Body of pancreas (tissue), 4 donors: ENCODE data around the gene NUFIP1. TPM values are rescaled to one million over a fixed set of nuclear protein-coding genes. Genes with fewer than 3 reads are reported as not detected.

Experiments used
- ATAC-seq: fragments of 150-250 bp; one replicate; pipeline ENCODE4 v1.9.1; 2016
- DNase-seq, 4 donors: peaks; one replicate each; pipeline ENCODE4 v3.0.0-alpha.2; 2019
- H3K27ac ChIP-seq, 4 donors: fragments of 200-600 bp; sonication (generic); 1 replicate in 3 of 4; 2 replicates in 1 of 4; pipeline versions ENCODE4 v1.5.1 to v1.6.1; 2016 to 2019; ENCODE audit warnings: mild to moderate bottlenecking in 1 of 4, mixed read lengths in 1 of 4, moderate library complexity in 1 of 4
- H3K27me3 ChIP-seq, 2 donors: fragments of 200-600 bp; sonication (generic); one replicate each; pipeline ENCODE4 v1.6.0; 2016; ENCODE audit warnings: mild to moderate bottlenecking in 1 of 2
- H3K36me3 ChIP-seq, 2 donors: fragments of 200-600 bp; sonication (generic); replicated peaks in 1 of 2; 2 replicates each; pipeline ENCODE4 v1.5.1; 2016; ENCODE audit warnings: low read depth in 2 of 2; ENCODE audit not compliant: insufficient read depth in 1 of 2
- H3K4me1 ChIP-seq: fragments of 200-600 bp; sonication (generic); one replicate; pipeline ENCODE4 v1.6.0; 2016
- H3K4me3 ChIP-seq, 2 donors: fragments of 200-600 bp; sonication (generic); 1 replicate in 1 of 2; 2 replicates in 1 of 2; pipeline ENCODE4 v1.5.1; 2016 to 2019
- H3K9me3 ChIP-seq, 3 donors: fragments of 200-600 bp; sonication (generic); 1 replicate in 2 of 3; 2 replicates in 1 of 3; pipeline ENCODE4 v1.5.1; 2016
- POLR2A ChIP-seq, 3 donors: fragments of 450-650 bp; IDR thresholded peaks; one replicate each; pipeline ENCODE4 v1.6.1; 2016; ENCODE audit warnings: antibody characterized with exemption in 3 of 3, mild to moderate bottlenecking in 2 of 3
- WGBS, 2 donors: methylation state at CpG; one replicate each; pipeline ENCODE4 v1.1.5; 2017; 5-methylcytosine and 5-hydroxymethylcytosine counted together
- intact Hi-C: fragments of 100-400 bp; cut with DNase I; formaldehyde crosslinking; loops from one replicate; pipeline ENCODE4 v1.15.1; 2023
- total RNA-seq, 2 donors: library from RNA; depleted of rRNA; stranded (reverse); fragments of >200 nt; gene quantifications; one replicate each; pipeline ENCODE4 v1.1.0, GENCODE V29; 2016
- TF ChIP-seq, protein P1 (sequence below), 7 experiments: fragments of 450-650 bp in 4 of 7; fragments of 200-600 bp in 3 of 7; sonication (generic) in 3 of 7; IDR thresholded peaks; one replicate each; pipeline ENCODE4 v1.5.1; 2016 to 2019; ENCODE audit warnings: antibody characterized with exemption in 7 of 7

The NUFIP1 gene
- total RNA-seq, 2 donors from 2014 or later: 1.3 to 1.6 TPM

DNA sequence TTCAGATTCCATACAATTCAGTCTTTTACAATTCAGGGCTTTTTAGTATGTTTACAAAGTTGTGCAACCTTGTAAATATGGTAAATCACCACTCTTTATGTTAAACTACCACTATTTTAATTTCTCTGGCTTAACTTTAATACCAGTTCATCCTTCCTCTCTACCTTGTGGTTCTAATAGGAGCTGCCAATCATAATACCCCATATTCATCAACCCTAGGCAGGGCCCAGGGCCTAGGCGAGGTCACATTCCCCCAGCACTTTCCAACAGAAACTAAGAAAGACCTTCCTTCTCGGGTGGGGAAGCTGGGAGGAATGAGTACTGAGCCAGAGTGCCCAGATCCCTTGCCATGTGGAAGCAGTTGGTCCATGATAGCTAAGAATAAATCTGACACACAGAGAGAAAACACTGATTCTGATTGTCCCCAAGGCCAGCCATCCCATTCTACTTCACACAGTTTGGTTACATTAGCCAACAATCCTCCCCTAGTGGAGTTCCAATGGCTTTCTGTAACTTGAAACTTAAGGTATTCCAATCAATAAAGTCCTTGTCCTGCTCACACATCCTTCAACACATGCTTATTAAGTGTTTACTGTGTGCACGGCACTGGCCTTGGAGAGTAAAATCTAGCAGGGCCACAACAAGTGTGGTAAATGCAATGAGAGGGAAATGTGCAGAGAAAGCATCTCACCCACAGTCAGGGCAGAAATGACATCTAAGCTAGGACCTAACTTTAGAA lies 76.8 kb downstream of the NUFIP1 start:
- no peaks in the 10 kb centered on the region for H3K36me3 ChIP-seq
- intact Hi-C loops: no loop called here
- H3K27me3 ChIP-seq: no peaks in the 10 kb centered on the region
- H3K4me1 ChIP-seq: peaks cover 8% of the 10 kb centered on the region
- no peak for TF ChIP-seq POLR2A (IDR thresholded peaks at IDR 0.05)
- TF ChIP-seq, protein P1, sequence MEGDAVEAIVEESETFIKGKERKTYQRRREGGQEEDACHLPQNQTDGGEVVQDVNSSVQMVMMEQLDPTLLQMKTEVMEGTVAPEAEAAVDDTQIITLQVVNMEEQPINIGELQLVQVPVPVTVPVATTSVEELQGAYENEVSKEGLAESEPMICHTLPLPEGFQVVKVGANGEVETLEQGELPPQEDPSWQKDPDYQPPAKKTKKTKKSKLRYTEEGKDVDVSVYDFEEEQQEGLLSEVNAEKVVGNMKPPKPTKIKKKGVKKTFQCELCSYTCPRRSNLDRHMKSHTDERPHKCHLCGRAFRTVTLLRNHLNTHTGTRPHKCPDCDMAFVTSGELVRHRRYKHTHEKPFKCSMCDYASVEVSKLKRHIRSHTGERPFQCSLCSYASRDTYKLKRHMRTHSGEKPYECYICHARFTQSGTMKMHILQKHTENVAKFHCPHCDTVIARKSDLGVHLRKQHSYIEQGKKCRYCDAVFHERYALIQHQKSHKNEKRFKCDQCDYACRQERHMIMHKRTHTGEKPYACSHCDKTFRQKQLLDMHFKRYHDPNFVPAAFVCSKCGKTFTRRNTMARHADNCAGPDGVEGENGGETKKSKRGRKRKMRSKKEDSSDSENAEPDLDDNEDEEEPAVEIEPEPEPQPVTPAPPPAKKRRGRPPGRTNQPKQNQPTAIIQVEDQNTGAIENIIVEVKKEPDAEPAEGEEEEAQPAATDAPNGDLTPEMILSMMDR (IDR thresholded peaks at IDR 0.05): no peak
- no peak overlapping the region for H3K4me3 ChIP-seq
- no peak overlapping the region for H3K27ac ChIP-seq
- WGBS, 2 donors: 83 to 90% methylated on average over 3 of the region's 3 CpGs
- DNase-seq (no peak), ATAC-seq (no peak)
- H3K9me3 ChIP-seq: no peaks in the 10 kb centered on the region

GRCh38 chr13:44908712-44909111 lies 80.6 kb downstream of the NUFIP1 start:
- H3K9me3 ChIP-seq: no peaks in the 10 kb centered on the region
- peaks cover 35% of the 10 kb centered on the region for H3K4me1 ChIP-seq
- H3K27ac ChIP-seq: peak overlapping the region in 1 of 4 donors; percentile 3
- H3K36me3 ChIP-seq: no peaks in the 10 kb centered on the region
- DNase-seq: no peak
- ATAC-seq: no peak
- 70 to 80% methylated on average over 5 of the region's 5 CpGs for WGBS, 2 donors
- intact Hi-C loops: no loop called here
- TF ChIP-seq POLR2A (IDR thresholded peaks at IDR 0.05): no peak
- TF ChIP-seq, protein P1 (IDR thresholded peaks at IDR 0.05): no peak
- no peak overlapping the region for H3K4me3 ChIP-seq
- H3K27me3 ChIP-seq: no peaks in the 10 kb centered on the region

DNA sequence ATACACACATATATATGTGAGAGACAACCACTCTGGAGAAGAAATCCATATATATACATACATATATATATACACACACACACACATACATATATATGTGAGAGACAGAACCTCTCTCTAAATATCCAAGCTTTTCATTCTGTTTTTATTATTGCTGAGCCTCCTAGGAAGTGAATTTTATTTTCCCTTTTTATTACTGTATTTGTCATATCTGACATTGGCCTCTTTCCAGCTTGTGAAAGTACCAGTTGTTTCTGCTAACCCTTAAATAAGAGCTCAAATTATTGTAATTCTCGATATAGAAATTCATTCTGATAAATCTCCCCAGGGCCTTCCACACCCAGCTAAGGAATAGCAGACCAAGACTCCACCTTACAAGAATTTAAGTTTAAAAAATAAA lies 81.0 kb downstream of the NUFIP1 start:
- no peaks in the 10 kb centered on the region for H3K9me3 ChIP-seq
- H3K27ac ChIP-seq: peak overlapping the region in 1 of 4 donors; percentile 3
- 30 to 37% methylated on average over 1 of the region's 1 CpG for WGBS, 2 donors
- peaks cover 39% of the 10 kb centered on the region for H3K4me1 ChIP-seq
- no peaks in the 10 kb centered on the region for H3K36me3 ChIP-seq
- TF ChIP-seq POLR2A (IDR thresholded peaks at IDR 0.05): no peak
- TF ChIP-seq, protein P1 (IDR thresholded peaks at IDR 0.05): no peak
- ATAC-seq: no peak
- no peaks in the 10 kb centered on the region for H3K27me3 ChIP-seq
- DNase-seq: no peak
- no peak overlapping the region for H3K4me3 ChIP-seq
- intact Hi-C loops: no loop called here

- peak; percentile 63 for ATAC-seq
- H3K9me3 ChIP-seq: no peaks in the 10 kb centered on the region
- intact Hi-C loops: no loop called here
Observed at GRCh38 chr13:44906713-44907112, 82.6 kb downstream of the NUFIP1 start.

More at GRCh38 chr13:44906713-44907112, 82.6 kb downstream of the NUFIP1 start:
- 6 to 10% methylated on average over 6 of the region's 6 CpGs for WGBS, 2 donors
- peak in 1 of 3 donors; percentile 14 for TF ChIP-seq POLR2A (IDR thresholded peaks at IDR 0.05)
- TF ChIP-seq, protein P1 (IDR thresholded peaks at IDR 0.05): no peak
- peaks cover 39% of the 10 kb centered on the region for H3K4me1 ChIP-seq
- peak; percentile 44 to 72 (median 62) for DNase-seq
- H3K4me3 ChIP-seq: no peak overlapping the region
- H3K36me3 ChIP-seq: no peaks in the 10 kb centered on the region
- H3K27me3 ChIP-seq: no peaks in the 10 kb centered on the region
- peak overlapping the region; percentile 62 to 84 (median 72) for H3K27ac ChIP-seq
